Raji (cell line): ENCODE measurements around the gene IQCK.

Source experiments
- POLR2A ChIP-seq: IDR thresholded peaks from 2 replicates; pipeline ENCODE4 v1.6.1; 2011; ENCODE audit warnings: low read depth, low read length, control low read depth; ENCODE audit not compliant: insufficient read depth

Gene IQCK

GRCh38 chr16:19817122-19817521 is 99.1 kb downstream of the IQCK start:
- no peak for TF ChIP-seq POLR2A

GRCh38 chr16:19817875-19818274 is 99.8 kb downstream of the IQCK start:
- no peak for TF ChIP-seq POLR2A

- no peak for TF ChIP-seq POLR2A
Observed at GRCh38 chr16:19822533-19822932, 104.5 kb downstream of the IQCK start.

- no peak for TF ChIP-seq POLR2A
Observed at GRCh38 chr16:19823322-19823721, 105.3 kb downstream of the IQCK start.

- TF ChIP-seq POLR2A: no peak
Observed at GRCh38 chr16:19824216-19824615, 106.1 kb downstream of the IQCK start.

- no peak for TF ChIP-seq POLR2A
Observed at GRCh38 chr16:19829844-19830692, 112.0 kb downstream of the IQCK start.

- no peak for TF ChIP-seq POLR2A
Observed at GRCh38 chr16:19830902-19831560, 113.0 kb downstream of the IQCK start.

- no peak for TF ChIP-seq POLR2A
Observed at GRCh38 chr16:19831678-19832077, 113.6 kb downstream of the IQCK start.

- no peak for TF ChIP-seq POLR2A
Observed at GRCh38 chr16:19833176-19833575, 115.1 kb downstream of the IQCK start.

- TF ChIP-seq POLR2A: no peak
Observed at GRCh38 chr16:19833581-19833980, 115.5 kb downstream of the IQCK start.

- TF ChIP-seq POLR2A: no peak
Observed at GRCh38 chr16:19835196-19835595, 117.1 kb downstream of the IQCK start.

GRCh38 chr16:19835968-19836421 is 117.9 kb downstream of the IQCK start:
- TF ChIP-seq POLR2A: no peak

- no peak for TF ChIP-seq POLR2A
Observed at GRCh38 chr16:19837331-19837980, 119.4 kb downstream of the IQCK start.

GRCh38 chr16:19837984-19838707 is 120.1 kb downstream of the IQCK start:
- TF ChIP-seq POLR2A: no peak

GRCh38 chr16:19840524-19841110 is 122.5 kb downstream of the IQCK start:
- no peak for TF ChIP-seq POLR2A
